Colonic mucosa (tissue), 4 donors: ENCODE data around the gene SMIM41. TPM values are rescaled to one million over a fixed set of nuclear protein-coding genes. Genes with fewer than 3 reads are reported as not detected.
A peak's percentile ranks its signal among the peaks of the same experiment; 100 is the strongest.

Source experiments
- DNase-seq: peaks from one replicate; pipeline ENCODE4 v3.0.0-alpha.2; 2020
- H3K27ac ChIP-seq: fragments of 200-600 bp; one replicate; pipeline ENCODE4 v1.8.0; 2021
- H3K27me3 ChIP-seq: fragments of 200-600 bp; one replicate; pipeline ENCODE4 v1.8.0; 2021
- H3K36me3 ChIP-seq: fragments of 200-600 bp; one replicate; pipeline ENCODE4 v1.8.0; 2021
- H3K4me1 ChIP-seq: fragments of 200-600 bp; one replicate; pipeline ENCODE4 v1.8.0; 2021; ENCODE audit warnings: mild to moderate bottlenecking
- H3K4me3 ChIP-seq: fragments of 200-600 bp; one replicate; pipeline ENCODE4 v1.8.0; 2021
- H3K9ac ChIP-seq, 2 donors: one replicate each; pipeline ENCODE4 v1.7.0; 2013; ENCODE audit warnings: control low read depth in 2 of 2, low read depth in 2 of 2, low read length in 2 of 2
- H3K9me3 ChIP-seq: fragments of 200-600 bp; one replicate; pipeline ENCODE4 v1.8.0; 2021
- CTCF ChIP-seq: fragments of 200-600 bp; IDR thresholded peaks from one replicate; pipeline ENCODE4 v1.8.0; 2022; ENCODE audit warnings: antibody characterized with exemption, mild to moderate bottlenecking
- intact Hi-C: fragments of 100-400 bp; cut with DNase I; formaldehyde crosslinking; loops from one replicate; pipeline ENCODE4 v1.14.1; 2022
- total RNA-seq, 2 donors: library from RNA; stranded (reverse); fragmentation: NEBNext Ultra II Directional in 1 of 2; extraction: Animal tissue kit (Norgen Biotek cat#: 25700) in 1 of 2; gene quantifications; one replicate each; pipeline ENCODE4 v1.2.1, GENCODE V29; 2021
- donor health status: healthy.
- donor health status: DM: no; HTN: no; CAD: no.
- donor health status: DM: no; HTN: no; CAD: no.

The SMIM41 gene
- total RNA-seq, 2 donors from 2014 or later = 0.30 to 0.58 TPM

- peak; percentile 62 for TF ChIP-seq CTCF
- no peaks in the 10 kb centered on the region for H3K36me3 ChIP-seq
- H3K9me3 ChIP-seq = no peaks in the 10 kb centered on the region
- no peaks in the 10 kb centered on the region for H3K27me3 ChIP-seq
- DNase-seq = peak; percentile 63
- H3K4me3 ChIP-seq = no peak overlapping the region
- no peak overlapping the region for H3K9ac ChIP-seq
- intact Hi-C loops = loop anchor here (5.0 kb wide), 1 partner anchor 92 kb away; no protein-coding TSS in a partner anchor
- no peaks in the 10 kb centered on the region for H3K4me1 ChIP-seq
- H3K27ac ChIP-seq = no peak overlapping the region
Observed at GRCh38 chr12:52119398-52120254, 40.1 kb downstream of the SMIM41 start.

- DNase-seq = no peak
- Histone ChIP-seq H3K4me1 (no peaks in the 10 kb centered on the region), H3K27ac (no peak overlapping the region), H3K27me3 (no peaks in the 10 kb centered on the region), H3K4me3 (no peak overlapping the region), H3K36me3 (no peaks in the 10 kb centered on the region), H3K9ac (no peak overlapping the region), H3K9me3 (no peaks in the 10 kb centered on the region)
- intact Hi-C loops = loop anchor here (5.0 kb wide), 1 partner anchor 94 kb away; no protein-coding TSS in a partner anchor
- TF ChIP-seq CTCF = no peak
Observed at GRCh38 chr12:52120951-52121823, 41.7 kb downstream of the SMIM41 start.

GRCh38 chr12:52121824-52122539, 42.5 kb downstream of the SMIM41 start:
- Histone ChIP-seq H3K27me3 (no peaks in the 10 kb centered on the region), H3K36me3 (no peaks in the 10 kb centered on the region), H3K4me3 (no peak overlapping the region), H3K9me3 (no peaks in the 10 kb centered on the region), H3K4me1 (no peaks in the 10 kb centered on the region), H3K9ac (no peak overlapping the region), H3K27ac (no peak overlapping the region)
- intact Hi-C loops = loop anchor here (5.0 kb wide), 1 partner anchor 95 kb away; no protein-coding TSS in a partner anchor
- peak; percentile 71 for TF ChIP-seq CTCF
- DNase-seq = peak; percentile 67

GRCh38 chr12:52122540-52122871, 43.0 kb downstream of the SMIM41 start:
- intact Hi-C loops = loop anchor here (5.0 kb wide), 1 partner anchor 95 kb away; no protein-coding TSS in a partner anchor
- no peaks in the 10 kb centered on the region for H3K36me3 ChIP-seq

More at GRCh38 chr12:52122540-52122871, 43.0 kb downstream of the SMIM41 start:
- TF ChIP-seq CTCF = no peak
- no peak for DNase-seq
- Histone ChIP-seq H3K9ac (no peak overlapping the region), H3K4me1 (no peaks in the 10 kb centered on the region), H3K27ac (no peak overlapping the region), H3K9me3 (no peaks in the 10 kb centered on the region), H3K4me3 (no peak overlapping the region), H3K27me3 (no peaks in the 10 kb centered on the region)
